ENCODE data around the gene ZNF219.

ZNF219 gene

DNA sequence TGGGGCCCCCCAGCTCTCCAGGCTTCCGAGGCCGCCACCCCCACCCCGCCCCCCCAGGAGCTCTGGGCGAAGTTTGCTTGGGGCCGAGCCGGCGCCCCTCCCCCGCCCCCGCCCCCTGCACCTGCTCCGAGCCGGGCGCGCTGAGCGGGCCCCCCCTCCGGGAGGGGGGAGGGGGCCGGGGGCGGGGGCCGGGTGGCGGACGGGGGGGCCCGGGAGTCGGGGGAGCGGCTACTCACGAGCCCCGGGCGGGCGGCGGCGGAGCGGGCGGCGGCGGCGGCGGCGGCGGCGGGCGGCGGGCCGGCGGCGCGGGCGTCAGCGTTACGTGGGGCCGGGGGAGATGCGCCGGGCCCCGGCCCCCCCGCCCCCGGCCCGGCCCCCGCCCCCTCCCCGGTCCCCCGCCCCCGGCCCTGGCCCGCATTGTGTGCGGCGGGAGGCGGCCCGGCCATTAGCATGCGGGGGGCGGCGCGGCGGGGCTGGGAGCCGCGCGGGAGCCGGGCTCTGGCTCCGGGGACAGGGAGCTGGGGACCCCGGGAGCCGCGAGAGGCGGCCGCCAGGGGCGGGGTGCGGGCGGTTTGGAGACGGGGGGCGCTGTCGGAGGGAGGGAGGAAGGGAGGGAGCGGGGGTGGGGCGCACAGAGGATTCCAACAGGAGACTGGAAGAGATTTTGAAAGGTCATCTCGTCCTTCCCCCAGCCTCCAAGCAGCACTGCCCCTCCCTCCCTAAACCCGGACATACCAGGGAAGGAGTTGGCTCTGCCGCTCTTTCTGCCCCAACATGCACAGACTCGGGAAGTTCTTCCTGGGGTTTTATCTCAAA, at the start of gene ZNF219:
Gene ZNF219 (minus strand): TSS at position 580 of the 816 bp plus-strand sequence. CDS start 5,064 bp downstream, outside the sequence.
- FAIRE-seq (peak; percentile 45), DNase-seq (ENCODE audit: insufficient read length, low spot score) (no peak)
- no peak for TF ChIP-seq POLR2A (IDR thresholded peaks at IDR 0.05; ENCODE audit: low read depth, low read length)

- DNase-seq (ENCODE audit: insufficient read length, low spot score) (no peak), FAIRE-seq (no peak)
- TF ChIP-seq POLR2A (IDR thresholded peaks at IDR 0.05; ENCODE audit: low read depth, low read length), result no peak
These were observed 47.0 kb upstream of the ZNF219 start for GRCh38 chr14:21145437-21145836.

DNA sequence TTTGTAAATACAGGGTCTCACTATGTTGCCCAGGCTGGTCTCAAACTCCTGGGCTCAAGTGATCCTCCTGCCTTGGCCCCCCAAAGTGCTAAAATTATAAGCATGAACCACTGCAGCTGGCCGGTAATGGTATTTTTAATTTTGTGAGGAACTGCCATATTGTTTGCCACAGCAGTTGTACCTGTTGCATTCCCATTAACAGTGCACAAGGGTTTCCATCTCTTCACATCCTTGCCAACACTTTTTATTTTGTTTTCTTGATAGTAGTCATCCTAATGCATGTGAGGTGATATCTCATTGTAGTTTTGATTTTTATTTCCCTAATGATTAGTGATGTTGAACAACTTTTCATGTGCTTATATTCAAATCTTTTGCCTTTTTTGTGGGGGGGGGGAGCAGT, 43.9 kb upstream of the ZNF219 start:
- TF ChIP-seq POLR2A (IDR thresholded peaks at IDR 0.05; ENCODE audit: low read depth, low read length), result no peak
- no peak for FAIRE-seq
- DNase-seq (ENCODE audit: insufficient read length, low spot score), result no peak

DNA sequence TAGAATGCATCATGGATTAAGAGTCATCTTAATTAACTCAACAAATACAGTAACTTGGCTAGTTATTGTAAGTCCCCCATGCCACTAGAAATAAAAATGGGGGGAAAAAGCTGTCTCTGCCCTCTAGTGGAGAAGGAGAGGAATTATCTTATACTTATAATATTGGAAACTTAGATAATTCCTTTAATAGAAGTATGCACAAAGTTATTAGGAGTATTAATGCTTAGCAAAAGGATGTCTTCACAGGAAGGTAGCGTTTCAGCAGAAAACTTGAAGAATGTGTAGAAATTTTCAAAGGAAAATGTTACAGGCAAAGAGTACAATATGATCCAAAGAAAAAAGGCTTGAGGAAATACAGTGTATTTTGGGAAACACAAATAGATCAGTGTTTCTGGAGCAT, 37.6 kb upstream of the ZNF219 start:
- FAIRE-seq (no peak), DNase-seq (ENCODE audit: insufficient read length, low spot score) (no peak)

DNA sequence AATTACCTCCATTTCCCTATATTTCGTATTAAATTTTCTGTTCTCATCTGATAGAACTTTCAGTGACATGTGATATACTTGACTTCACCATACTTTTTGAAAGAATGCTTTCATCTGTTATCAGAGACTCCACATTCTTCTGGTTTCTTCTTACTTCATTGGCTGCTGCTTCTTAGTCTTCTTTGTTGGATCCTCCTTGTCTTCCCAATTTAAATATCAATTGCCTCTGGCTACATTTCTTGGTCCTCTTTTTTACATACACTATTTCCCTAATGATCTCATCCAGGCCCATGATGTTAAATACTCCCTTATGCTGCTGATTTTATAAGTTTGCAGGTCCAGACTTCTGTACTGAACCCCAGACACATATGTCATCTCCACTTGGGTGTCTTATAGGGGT, 35.4 kb upstream of the ZNF219 start:
- FAIRE-seq (no peak), DNase-seq (ENCODE audit: insufficient read length, low spot score) (no peak)
- TF ChIP-seq POLR2A (IDR thresholded peaks at IDR 0.05; ENCODE audit: low read depth, low read length), result no peak

More for the DNA sequence above, 37.6 kb upstream of the ZNF219 start:
- no peak for TF ChIP-seq POLR2A (IDR thresholded peaks at IDR 0.05; ENCODE audit: low read depth, low read length)

DNA sequence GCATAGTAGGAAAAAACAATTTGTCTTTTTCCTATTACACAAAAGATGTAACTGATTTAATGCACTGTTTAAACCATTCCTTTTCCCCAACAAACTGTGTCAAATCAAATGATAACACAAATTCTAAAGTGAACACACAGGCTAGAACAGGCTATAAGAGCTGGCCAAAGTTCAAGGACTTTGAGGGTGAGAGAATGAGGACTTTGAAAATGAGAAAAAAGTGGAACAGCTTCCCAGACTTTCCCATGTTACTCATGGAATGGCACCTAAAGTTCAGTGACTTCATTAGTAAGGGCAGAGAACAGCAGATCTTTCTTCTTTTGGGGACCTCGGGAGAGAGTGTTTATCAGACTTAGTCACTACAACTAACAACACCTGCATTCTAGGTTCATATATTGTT, 25.0 kb upstream of the ZNF219 start:
- TF ChIP-seq POLR2A (IDR thresholded peaks at IDR 0.05; ENCODE audit: low read depth, low read length), result no peak
- FAIRE-seq (no peak), DNase-seq (ENCODE audit: insufficient read length, low spot score) (no peak)

DNA sequence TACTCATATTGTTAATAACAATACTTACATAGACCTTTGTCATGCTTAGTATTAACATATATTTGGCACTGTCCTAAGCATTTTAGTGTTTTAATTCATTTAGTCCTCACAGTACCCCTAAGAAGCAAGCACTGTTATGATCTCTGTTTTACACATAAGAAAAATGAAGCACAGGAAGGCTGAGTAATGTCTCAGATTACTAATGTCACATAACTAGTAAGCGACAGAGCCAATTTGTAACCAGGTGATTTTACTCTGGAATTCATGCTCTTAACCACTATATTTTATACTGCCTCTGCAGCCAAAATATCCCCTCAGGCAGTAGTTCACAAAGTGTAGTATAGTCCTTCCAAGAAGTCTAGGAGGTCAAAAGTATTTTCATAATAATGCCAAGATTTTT, 22.7 kb upstream of the ZNF219 start:
- DNase-seq (ENCODE audit: insufficient read length, low spot score), result no peak
- FAIRE-seq, result no peak
- no peak for TF ChIP-seq POLR2A (IDR thresholded peaks at IDR 0.05; ENCODE audit: low read depth, low read length)

- TF ChIP-seq POLR2A (IDR thresholded peaks at IDR 0.05; ENCODE audit: low read depth, low read length), result no peak
- DNase-seq (ENCODE audit: insufficient read length, low spot score) (no peak), FAIRE-seq (no peak)
These were observed 22.2 kb upstream of the ZNF219 start for GRCh38 chr14:21120686-21121085.

GRCh38 chr14:21118933-21119332, 20.5 kb upstream of the ZNF219 start:
- no peak for FAIRE-seq
- DNase-seq (ENCODE audit: insufficient read length, low spot score), result no peak
- TF ChIP-seq POLR2A (IDR thresholded peaks at IDR 0.05; ENCODE audit: low read depth, low read length), result no peak

DNA sequence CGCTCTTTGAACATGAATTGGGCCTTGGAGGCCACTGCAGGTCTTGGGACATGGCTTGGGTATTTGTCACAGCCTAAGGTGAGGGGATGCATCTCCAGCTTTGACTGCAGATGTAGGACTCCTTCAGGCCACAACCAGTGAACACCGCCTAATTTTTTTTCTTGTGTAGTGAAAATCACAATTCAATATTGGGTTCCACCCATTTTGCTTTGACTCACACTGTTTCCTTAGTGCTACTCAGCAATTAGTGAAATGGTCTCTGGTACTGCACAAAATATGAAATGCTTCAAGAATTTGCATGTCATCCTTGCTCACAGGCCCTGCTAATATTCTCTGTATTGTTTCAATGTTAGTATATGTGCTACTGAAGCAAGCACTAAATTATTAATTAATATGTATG, 14.9 kb upstream of the ZNF219 start:
- FAIRE-seq (no peak), DNase-seq (ENCODE audit: insufficient read length, low spot score) (no peak)

DNA sequence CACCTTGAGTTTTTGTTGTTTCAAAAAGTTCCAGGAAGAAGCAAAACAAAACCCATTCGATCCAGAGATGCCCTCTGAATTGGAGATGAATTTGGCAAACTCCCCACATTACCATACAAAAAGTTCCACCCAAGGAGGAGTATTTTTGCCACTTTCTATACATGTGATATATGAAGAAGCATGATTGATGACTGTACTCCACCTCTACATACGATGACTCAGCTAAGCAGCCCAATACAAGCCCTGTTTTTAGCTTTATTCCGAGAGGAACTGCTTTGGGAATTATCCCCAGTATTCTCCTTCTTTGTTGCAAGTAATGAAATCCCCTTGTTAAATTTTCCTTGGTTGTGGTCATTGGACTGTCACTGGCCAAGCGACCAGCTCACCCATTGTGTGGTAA, 13.8 kb upstream of the ZNF219 start:
- TF ChIP-seq POLR2A (IDR thresholded peaks at IDR 0.05; ENCODE audit: low read depth, low read length), result no peak
- DNase-seq (ENCODE audit: insufficient read length, low spot score) (no peak), FAIRE-seq (no peak)

More for the DNA sequence above, 14.9 kb upstream of the ZNF219 start:
- no peak for TF ChIP-seq POLR2A (IDR thresholded peaks at IDR 0.05; ENCODE audit: low read depth, low read length)

DNA sequence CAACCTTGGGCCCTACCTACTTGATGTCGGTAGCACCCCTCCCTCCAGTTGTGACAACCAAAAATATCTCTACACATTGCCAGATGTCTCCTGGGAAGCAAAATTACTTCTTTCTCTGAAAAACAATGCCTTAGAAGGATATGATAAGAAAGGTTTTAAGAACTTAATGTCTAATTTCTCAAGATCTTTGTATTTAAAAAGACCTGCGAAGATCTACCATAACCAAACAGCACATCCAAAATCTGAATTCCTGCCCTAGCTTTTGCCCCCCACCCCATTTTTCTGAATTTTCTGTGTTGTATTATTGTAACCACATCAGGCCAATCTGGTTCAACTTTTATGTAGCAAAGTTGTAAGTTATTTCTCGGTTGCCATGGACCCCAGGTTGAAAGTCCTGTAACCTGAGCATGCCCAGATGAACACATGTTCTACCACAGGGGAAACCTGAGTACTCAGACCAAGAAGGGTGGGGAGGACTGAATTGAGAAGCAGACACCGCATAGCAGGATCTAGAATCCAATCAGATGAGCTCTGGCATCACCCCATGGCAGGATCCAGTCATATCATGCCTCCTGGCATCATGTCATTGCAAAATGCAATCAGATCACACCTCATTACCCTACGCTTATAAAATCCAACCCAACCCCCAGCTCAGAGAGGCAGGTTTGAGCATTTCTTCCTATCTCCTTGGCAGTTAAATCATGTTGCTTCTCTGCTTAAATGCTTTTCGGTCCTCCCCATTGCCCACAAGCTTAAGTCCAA, 11.1 kb upstream of the ZNF219 start:
- TF ChIP-seq POLR2A (IDR thresholded peaks at IDR 0.05; ENCODE audit: low read depth, low read length), result no peak
- no peak for FAIRE-seq
- DNase-seq (ENCODE audit: insufficient read length, low spot score), result no peak

- DNase-seq (ENCODE audit: insufficient read length, low spot score), result no peak
- no peak for TF ChIP-seq POLR2A (IDR thresholded peaks at IDR 0.05; ENCODE audit: low read depth, low read length)
- FAIRE-seq, result no peak
These were observed 10.3 kb upstream of the ZNF219 start for GRCh38 chr14:21108791-21109190.

DNA sequence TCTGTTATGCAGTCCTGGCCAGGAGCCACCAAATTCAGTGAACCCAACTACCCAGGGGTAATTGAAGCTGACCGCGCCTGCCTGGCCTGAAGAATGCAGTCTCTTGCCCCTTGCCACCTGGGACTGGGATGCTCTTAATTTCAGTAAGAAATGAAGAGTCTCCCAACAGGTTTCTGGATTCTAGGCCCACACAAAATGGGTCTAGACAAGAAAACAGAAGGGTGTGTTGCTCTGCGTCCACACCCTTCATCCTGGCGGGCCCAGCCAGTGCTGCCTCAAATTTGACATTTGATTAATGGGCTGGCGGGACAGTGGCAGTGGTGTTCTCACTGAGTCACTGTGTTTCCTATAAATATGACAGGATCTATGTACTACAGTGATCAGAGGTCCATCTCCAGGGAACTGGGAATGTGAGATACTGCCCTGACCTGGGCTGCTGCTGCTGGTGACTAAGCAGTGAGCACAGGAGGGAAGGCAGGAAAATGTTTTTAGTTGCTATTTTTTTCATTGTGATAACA, 8.9 kb upstream of the ZNF219 start:
- no peak for FAIRE-seq
- TF ChIP-seq POLR2A (IDR thresholded peaks at IDR 0.05; ENCODE audit: low read depth, low read length), result no peak
- DNase-seq (ENCODE audit: insufficient read length, low spot score), result no peak
